Activated naive CD8-positive, alpha-beta T cell treated with anti-CD3 and anti-CD28 coated beads, Interleukin-2, amount 50 U/mL, for 16 hours (primary cell): ENCODE measurements around the gene UBAP1L.
"Not testable (repeated sequence)": the region's sequence is repeated elsewhere in the genome, so short reads cannot be mapped to it uniquely, and the experiment has no call there.

ENCODE experiments used
- DNase-seq: peaks from one replicate; pipeline ENCODE4 v3.0.0-alpha.2; 2020; ENCODE audit warnings: low read depth, low spot score

UBAP1L gene

GRCh38 chr15:65084500-65085206, 30.3 kb downstream of the UBAP1L start:
- no peak for DNase-seq

GRCh38 chr15:65083262-65083701, 31.7 kb downstream of the UBAP1L start:
- no peak for DNase-seq

GRCh38 chr15:65082303-65082953, 32.6 kb downstream of the UBAP1L start:
- no peak for DNase-seq

DNA sequence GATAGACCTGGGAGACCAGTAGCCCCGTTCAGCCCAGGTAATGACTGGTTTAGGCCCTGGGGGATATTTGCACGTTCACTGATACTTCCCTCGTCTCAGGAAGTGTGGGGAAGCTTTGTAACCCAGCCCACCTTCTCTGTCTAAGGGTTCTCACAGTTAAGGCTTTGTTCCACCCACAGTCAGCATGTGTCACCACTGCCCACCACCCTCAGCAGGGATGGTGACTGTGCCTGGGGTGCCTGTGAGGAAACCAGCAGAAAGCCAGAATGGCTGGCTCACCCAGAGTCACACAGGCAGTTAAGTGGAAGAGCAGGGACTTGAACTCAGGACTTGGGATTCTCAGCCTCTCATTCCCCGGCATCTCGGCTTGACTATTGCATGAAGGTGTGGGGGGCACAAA, 33.2 kb downstream of the UBAP1L start:
- DNase-seq, result no peak

- no peak for DNase-seq
These were observed 33.7 kb downstream of the UBAP1L start for GRCh38 chr15:65081270-65081669.

DNA sequence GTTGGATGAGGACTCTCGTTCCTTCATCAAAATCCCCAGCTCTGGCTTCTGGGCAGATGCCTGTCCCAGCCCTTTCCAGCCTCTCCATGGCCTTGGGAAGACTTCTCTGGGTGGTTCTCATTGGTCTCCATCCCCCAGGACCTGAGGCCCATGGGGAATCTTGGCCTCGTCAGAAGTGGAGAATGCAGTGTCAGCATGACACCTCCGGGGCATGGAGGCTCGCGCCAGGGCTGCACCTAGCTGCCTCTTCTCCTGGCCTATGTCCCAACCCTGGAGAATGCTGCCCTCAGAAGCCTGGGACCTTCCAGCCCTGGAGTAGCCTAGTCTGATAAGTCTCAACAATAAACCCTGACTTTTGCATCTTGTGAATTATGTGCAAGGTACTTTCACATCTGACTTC, 35.4 kb downstream of the UBAP1L start:
- DNase-seq, result no peak

DNA sequence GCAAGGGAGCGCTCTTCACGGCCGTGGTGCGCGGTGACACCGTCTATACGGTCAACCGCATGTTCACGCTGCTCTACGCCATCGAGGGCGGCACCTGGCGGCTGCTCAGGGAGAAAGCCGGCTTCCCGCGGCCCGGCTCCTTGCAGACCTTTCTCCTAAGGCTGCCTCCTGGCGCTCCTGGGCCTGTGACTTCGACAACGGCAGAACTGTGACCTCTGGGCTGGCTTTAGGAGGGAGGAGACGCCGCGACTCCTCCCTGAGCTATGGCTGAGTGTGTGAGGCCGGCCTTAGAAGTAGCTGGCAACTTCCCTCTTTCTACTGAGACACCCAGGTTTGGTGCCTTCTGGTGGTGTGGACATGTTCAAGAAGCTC, 37.0 kb downstream of the UBAP1L start:
- DNase-seq, result no peak

DNA sequence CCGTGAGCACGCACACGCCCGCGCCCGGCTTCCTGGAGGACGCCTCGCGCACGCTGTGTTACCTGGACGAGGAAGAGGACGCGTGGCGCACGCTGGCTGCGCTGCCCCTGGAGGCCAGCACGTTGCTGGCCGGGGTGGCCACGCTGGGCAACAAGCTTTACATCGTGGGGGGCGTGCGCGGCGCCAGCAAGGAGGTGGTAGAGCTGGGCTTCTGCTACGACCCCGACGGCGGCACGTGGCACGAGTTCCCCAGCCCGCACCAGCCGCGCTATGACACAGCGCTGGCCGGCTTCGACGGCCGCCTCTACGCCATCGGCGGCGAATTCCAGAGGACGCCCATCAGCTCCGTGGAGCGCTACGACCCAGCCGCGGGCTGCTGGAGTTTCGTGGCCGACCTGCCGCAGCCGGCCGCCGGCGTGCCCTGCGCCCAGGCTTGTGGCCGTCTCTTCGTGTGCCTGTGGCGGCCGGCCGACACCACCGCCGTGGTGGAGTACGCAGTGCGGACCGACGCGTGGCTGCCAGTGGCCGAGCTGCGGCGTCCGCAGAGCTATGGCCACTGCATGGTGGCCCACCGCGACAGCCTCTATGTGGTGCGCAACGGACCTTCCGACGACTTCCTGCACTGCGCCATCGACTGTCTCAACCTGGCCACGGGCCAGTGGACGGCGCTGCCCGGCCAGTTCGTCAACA, 37.6 kb downstream of the UBAP1L start:
- DNase-seq, result no peak

- DNase-seq, result no peak
These were observed 38.3 kb downstream of the UBAP1L start, which contains the start of gene KBTBD13 for GRCh38 chr15:65076486-65077290. TSS of gene KBTBD13 (plus strand) at chr15:65076746. CDS start at chr15:65076816, 70 bp downstream.

GRCh38 chr15:65075607-65076395, 39.2 kb downstream of the UBAP1L start:
- not testable (repeated sequence) for DNase-seq

- not testable (repeated sequence) for DNase-seq
These were observed 40.1 kb downstream of the UBAP1L start for GRCh38 chr15:65074946-65075345.

DNA sequence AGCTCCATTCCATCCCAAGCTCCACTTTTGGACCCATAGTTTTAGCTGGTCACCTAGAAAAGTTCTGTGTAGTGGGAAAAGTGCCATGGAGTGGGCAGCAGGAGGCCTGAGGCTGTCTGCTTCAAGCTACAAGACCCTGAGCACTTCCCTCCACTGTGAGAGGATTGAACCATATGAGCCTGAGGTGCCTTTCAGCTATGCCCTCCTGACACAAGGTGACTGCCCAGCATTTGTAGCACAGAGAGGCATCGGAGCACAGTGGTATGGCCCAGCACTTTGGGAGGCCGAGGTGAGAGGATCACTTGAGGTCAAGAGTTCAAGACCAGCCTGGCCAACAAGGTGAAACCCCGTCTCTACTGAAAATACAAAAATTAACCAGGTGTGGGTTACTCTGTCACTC, 42.4 kb downstream of the UBAP1L start:
- DNase-seq, result no peak

DNA sequence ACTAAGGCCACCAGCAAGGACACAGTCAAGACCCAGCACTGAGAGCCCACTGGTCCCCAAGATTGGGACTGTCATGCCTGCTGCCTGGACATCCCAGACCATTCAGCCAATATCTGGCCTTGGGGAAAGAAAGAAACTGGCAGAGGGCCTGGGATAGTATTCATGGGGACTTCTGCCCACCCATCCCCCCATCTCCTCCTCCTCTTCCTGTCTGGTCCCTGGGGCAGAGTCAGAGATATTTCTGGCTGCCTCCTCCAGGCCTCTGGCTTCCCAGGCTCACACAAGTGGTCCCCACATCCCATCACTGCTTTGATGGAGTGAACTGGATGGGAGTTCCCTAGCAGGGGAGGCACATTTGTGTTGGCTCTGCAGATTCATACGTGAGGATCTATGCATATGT, 43.0 kb downstream of the UBAP1L start:
- no peak for DNase-seq

- no peak for DNase-seq
These were observed 43.6 kb downstream of the UBAP1L start for GRCh38 chr15:65071381-65071811.

DNA sequence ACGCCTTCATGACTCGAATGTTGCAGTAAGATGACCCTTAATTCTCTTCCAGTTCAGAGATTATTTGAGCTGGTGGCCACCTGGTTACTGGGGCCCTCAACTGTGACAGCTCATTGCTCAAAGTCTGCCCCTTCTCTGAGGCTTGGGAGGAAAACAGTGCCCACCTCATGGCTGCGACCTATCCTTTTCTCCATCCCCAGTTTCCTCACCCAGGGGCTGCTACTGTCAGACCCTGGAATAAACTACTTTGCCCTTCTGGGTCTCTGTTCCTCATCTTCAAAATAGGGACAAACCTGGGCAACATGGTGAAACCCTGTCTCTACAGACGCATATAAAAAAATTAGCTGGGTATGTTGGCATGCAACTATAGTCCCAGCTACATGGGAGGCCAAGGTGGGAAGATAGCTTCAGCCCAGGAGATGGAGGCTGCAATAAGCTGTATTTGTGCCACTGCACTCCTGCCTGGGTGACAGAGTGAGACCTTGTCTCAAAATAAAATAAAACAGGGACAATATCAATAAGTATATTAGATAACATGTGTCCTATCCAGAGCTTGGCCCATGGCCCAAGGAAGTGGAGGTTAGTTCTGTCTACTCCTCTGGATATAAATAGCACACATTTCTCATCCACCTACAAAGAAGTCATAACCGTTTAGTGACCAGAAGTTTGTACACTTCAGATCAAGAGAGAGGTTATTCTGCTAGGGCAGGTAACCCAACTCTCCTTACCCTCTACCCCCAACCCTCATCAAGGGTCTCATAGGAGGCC, 45.0 kb downstream of the UBAP1L start:
- no peak for DNase-seq

DNA sequence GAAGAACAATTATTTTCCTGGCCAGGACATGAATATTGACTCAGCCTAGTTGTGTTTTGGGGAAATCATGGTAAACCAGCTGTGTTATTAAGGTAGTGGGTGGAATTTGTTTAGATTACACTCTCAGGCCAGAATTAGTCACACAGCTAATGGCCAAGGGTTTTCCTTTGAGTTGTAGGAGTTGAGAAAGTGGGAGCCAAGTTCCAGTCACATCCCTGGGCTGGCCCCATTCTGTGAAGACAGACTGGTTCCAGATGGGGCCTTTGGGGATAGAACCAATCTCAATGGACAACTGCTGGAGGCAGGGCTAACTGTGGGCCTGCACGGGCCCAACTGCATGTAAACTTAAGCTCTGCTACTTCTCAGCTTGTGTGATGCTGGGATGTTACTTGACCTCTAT, 45.8 kb downstream of the UBAP1L start:
- DNase-seq, result no peak

- DNase-seq, result no peak
These were observed 46.6 kb downstream of the UBAP1L start for GRCh38 chr15:65068403-65068788.

DNA sequence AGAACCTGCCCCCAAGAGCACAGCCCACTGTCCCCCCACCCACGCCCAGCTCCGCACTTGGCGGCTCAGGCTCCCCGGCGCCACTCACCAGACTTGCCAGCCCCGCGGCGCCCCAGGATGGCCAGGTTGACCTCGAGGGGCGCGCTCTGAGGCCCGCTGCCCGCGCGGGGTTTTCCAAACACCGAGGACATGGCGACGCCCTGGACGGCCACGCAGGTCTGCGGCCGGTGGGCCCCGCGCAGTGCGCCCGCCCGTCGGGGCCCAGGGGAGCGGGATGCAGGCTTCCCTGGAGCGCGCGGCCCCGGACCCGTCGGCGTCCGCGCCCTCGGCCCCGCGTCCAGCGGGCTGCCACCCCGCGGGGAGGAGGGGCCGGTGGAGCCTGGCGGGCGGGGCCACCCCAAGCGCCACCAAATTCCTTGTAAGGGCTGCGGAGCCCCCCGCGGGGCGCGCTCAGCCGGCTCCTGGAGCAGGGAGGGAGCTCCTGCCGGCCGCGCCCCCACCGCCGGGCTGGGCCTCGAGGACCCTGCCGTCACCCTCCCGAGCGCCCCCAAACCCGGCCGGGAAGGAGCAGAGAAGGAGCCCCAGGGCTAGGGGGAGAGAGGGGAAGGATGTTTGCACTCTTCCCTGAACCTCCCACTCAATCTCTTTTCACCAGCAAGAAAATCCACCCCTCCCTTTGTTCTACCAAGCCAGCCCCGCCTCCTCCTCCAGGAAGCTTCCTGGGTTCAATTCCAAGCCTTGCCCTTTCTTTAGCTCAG, 47.2 kb downstream of the UBAP1L start, which contains the start of gene RASL12:
TSS of gene RASL12 (minus strand) at position 347 of the 758 bp plus-strand sequence. CDS start at position 191, 156 bp downstream.
- DNase-seq, result no peak

DNA sequence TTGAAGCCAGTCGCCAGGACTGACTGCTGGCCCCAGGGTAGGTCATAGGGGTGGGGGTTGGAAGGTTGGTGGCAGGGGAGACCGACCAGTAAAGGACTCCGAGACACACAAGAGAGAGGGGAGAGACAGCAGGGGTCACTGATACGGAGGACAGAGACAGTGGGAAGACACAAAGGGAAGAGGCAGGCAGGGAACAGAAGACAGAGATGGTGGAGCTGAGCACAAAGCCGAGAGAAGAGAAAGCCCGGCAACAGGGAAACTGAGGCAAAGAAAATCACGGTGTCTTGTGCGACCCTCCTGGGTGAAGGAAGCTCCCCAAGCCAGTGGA, 47.7 kb downstream of the UBAP1L start:
- no peak for DNase-seq
